Measurements from ENCODE around the gene PAGE2B. TPM values are rescaled to one million over a fixed set of nuclear protein-coding genes. Genes with fewer than 3 reads are reported as not detected.
A peak's percentile ranks its signal among the peaks of the same experiment; 100 is the strongest.

PAGE2B gene, protein sequence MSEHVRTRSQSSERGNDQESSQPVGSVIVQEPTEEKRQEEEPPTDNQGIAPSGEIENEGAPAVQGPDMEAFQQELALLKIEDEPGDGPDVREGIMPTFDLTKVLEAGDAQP
- 0.57 TPM for polyA plus RNA-seq
- long read RNA-seq, donor 1: 0 reads
- long read RNA-seq, donor 2: 0 reads
- long read RNA-seq, donor 3: 0 reads
- long read RNA-seq, donor 4: 0 reads
- long read RNA-seq, donor 5: 0 reads
- long read RNA-seq, donor 6: 0 reads
- long read RNA-seq, donor 7: 0 reads
- long read RNA-seq, donor 8: 0 reads
- long read RNA-seq, donor 9: 0 reads
- long read RNA-seq, donor 10: 0 reads
- long read RNA-seq, donor 11: 0 reads

DNA sequence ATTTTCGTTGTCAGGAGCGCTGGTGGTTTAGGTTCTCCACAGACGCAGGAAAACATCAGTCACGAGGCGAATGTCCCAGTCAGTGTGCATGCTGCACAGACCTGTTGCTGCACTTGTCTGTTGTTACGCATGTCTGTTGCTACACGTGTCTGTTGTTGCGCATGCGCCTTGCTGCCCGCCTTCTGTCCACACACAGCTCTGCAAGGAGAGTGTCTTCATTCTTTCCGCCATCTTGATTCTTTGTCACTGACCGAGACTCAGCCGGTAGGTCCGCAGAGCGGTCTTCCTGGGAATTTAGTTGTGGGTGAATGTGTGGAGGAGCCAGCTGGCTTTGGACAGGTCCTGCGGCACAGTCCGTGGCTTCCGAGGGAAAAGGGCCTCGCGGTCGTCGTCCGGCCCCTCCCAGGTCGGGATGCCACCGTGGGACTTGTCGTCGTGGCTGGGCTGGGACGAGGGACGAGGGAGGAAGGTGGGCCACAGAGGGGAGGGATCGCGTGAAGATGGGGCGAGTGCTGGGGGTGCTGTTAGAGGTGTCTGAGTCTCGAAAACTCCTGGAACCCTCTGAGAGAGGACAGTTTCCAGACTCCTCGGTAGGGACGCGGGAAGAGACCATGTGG lies at the start of gene PAGE2B:
Gene PAGE2B (plus strand): TSS at position 180 of the 617 bp plus-strand sequence. CDS start 1,012 bp downstream, outside the sequence.
- no peak for DNase-seq

DNA sequence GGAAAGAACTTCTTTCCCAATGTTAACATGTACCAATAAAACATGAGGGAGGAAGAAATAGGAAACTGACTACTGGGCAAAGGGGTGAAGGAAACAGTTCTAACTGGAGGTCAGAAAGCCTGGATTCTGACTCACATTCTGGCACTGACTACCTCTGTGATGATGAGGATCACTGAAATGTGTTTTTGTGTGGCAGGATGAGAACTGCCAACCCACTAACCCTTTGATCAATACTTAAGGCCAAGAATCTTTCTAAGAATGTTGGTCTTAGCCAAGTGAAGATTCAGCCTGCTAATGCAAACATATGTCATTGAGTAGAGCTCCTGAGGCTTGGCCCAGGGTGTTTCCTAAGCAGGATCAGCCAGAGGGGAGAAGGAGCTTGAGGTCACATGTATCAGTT lies 48.7 kb upstream of the PAGE2B start:
- H3K27me3 ChIP-seq (ENCODE audit: control insufficient read depth, insufficient read depth, low read length): no peaks in the 10 kb centered on the region
- no peaks in the 10 kb centered on the region for H3K36me3 ChIP-seq (ENCODE audit: control insufficient read depth, insufficient read depth, low read length)
- H3K4me3 ChIP-seq (ENCODE audit: low read length): no peak overlapping the region
- H3K27ac ChIP-seq (ENCODE audit: low read length): no peak overlapping the region
- H3K4me1 ChIP-seq (ENCODE audit: control insufficient read depth, insufficient read depth, low read length): no peaks in the 10 kb centered on the region
- no peaks in the 10 kb centered on the region for H3K9me3 ChIP-seq (ENCODE audit: control insufficient read depth, low read depth, low read length)
- DNase-seq: no peak

More for the DNA sequence above, at the start of gene PAGE2B:
- H3K4me3 ChIP-seq (ENCODE audit: low read length): no peak within 1 kb of the TSS
- no peaks in the 10 kb centered on the region for H3K4me1 ChIP-seq (ENCODE audit: control insufficient read depth, insufficient read depth, low read length)
- WGBS (ENCODE audit: insufficient coverage, low lambda C conversion rate): no CpG with 5 or more reads among the region's 36 CpGs
- H3K27ac ChIP-seq (ENCODE audit: low read length): no peak within 1 kb of the TSS
- no peaks in the 10 kb centered on the region for H3K27me3 ChIP-seq (ENCODE audit: control insufficient read depth, insufficient read depth, low read length)
- H3K9me3 ChIP-seq (ENCODE audit: control insufficient read depth, low read depth, low read length): peaks cover 3% of the 10 kb centered on the region
- H3K36me3 ChIP-seq (ENCODE audit: control insufficient read depth, insufficient read depth, low read length): no peaks in the 10 kb centered on the region

DNA sequence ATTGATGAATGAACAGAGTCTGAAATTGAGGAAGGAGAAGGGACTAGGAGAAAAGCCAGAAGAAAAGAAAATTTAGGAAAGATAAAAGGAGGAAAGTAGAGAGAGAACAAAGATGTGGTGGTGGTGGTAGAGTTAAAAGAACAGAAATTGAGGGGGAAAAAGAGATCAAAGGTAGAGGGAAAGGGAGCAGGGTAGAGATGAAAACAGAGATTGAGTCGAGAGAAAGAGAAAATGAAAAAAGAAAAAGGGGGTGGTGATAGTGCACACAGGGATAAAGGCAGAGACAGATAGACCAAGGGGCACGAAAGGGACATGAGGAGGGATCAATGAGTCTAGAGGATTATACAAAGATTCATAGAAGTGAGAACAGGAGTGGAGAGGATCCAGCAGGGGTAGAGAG lies 48.0 kb upstream of the PAGE2B start:
- no peak for DNase-seq
- H3K4me1 ChIP-seq (ENCODE audit: control insufficient read depth, insufficient read depth, low read length): no peaks in the 10 kb centered on the region
- H3K27ac ChIP-seq (ENCODE audit: low read length): no peak overlapping the region
- no CpG with 5 or more reads among the region's 2 CpGs for WGBS (ENCODE audit: insufficient coverage, low lambda C conversion rate)
- no peaks in the 10 kb centered on the region for H3K9me3 ChIP-seq (ENCODE audit: control insufficient read depth, low read depth, low read length)
- H3K4me3 ChIP-seq (ENCODE audit: low read length): no peak overlapping the region
- no peaks in the 10 kb centered on the region for H3K36me3 ChIP-seq (ENCODE audit: control insufficient read depth, insufficient read depth, low read length)
- H3K27me3 ChIP-seq (ENCODE audit: control insufficient read depth, insufficient read depth, low read length): no peaks in the 10 kb centered on the region

DNA sequence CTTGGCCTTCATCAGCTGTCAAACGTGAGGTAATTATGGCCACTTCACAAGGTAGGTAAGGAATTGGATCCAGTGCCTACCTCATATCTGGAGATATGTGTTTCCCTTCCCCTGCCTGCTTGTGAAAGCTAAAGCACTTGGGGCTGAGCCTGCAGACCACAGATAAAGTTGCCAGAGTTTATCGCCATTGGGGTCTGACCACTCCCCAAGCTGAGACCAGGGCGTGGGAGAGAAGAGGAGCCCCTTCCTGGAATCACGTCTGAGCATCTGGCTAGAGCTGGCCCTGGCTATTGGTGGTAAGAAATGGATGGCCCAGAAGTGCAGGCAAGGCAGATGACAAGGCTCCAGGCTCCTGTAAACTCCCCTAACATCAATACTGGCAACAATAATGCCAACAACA lies 46.8 kb upstream of the PAGE2B start:
- Histone ChIP-seq H3K4me1 (ENCODE audit: control insufficient read depth, insufficient read depth, low read length) (no peaks in the 10 kb centered on the region), H3K36me3 (ENCODE audit: control insufficient read depth, insufficient read depth, low read length) (no peaks in the 10 kb centered on the region), H3K4me3 (ENCODE audit: low read length) (no peak overlapping the region), H3K9me3 (ENCODE audit: control insufficient read depth, low read depth, low read length) (no peaks in the 10 kb centered on the region), H3K27ac (ENCODE audit: low read length) (no peak overlapping the region), H3K27me3 (ENCODE audit: control insufficient read depth, insufficient read depth, low read length) (no peaks in the 10 kb centered on the region)
- no CpG with 5 or more reads among the region's 4 CpGs for WGBS (ENCODE audit: insufficient coverage, low lambda C conversion rate)
- DNase-seq: no peak

DNA sequence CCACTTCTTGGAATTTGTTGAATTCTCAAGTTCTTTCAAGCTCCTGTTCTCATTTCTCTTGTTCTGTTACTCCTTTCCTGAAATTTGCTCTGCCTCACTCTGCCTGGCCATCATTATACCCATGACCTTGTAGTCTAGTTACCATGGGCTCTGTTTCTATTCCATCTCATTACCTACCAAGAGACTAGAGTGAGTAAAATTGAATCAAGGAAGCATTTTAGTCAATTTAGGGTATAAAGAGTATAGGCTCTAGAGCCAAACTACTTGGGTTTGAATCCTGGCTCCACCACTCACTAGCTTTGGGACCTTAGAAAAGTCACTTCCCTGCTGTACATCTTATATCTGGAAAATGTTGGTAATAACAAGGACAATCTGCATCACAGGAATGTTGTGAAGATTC lies 46.2 kb upstream of the PAGE2B start:
- Histone ChIP-seq H3K4me3 (ENCODE audit: low read length) (no peak overlapping the region), H3K4me1 (ENCODE audit: control insufficient read depth, insufficient read depth, low read length) (no peaks in the 10 kb centered on the region)

DNA sequence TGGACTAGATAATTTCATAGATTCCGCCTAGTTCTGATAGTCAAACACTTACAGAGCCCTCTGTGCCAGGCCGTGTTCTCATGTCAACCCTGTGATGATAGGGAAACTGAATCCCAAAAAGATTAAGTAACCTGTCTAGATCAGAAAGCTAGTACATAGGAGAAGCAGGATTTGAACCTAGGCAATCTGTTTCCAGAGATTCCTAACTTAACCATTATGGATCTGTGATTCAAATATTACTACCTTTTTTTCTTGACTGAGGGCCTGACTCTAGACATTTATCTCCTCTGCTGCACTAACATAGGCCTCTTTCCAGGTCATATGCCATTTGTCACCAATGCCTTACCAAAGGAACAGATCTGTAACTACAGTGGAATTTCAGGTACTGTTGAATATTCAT lies 45.5 kb upstream of the PAGE2B start:
- no CpG with 5 or more reads among the region's 2 CpGs for whole genome bisulfite sequencing (ENCODE audit: insufficient coverage, low lambda C conversion rate)
- H3K36me3 ChIP-seq (ENCODE audit: control insufficient read depth, insufficient read depth, low read length): no peaks in the 10 kb centered on the region
- no peaks in the 10 kb centered on the region for H3K9me3 ChIP-seq (ENCODE audit: control insufficient read depth, low read depth, low read length)
- H3K27me3 ChIP-seq (ENCODE audit: control insufficient read depth, insufficient read depth, low read length): no peaks in the 10 kb centered on the region
- no peak overlapping the region for H3K27ac ChIP-seq (ENCODE audit: low read length)
- no peaks in the 10 kb centered on the region for H3K4me1 ChIP-seq (ENCODE audit: control insufficient read depth, insufficient read depth, low read length)
- no peak for DNase-seq
- H3K4me3 ChIP-seq (ENCODE audit: low read length): no peak overlapping the region

More for the DNA sequence above, 46.2 kb upstream of the PAGE2B start:
- Histone ChIP-seq H3K9me3 (ENCODE audit: control insufficient read depth, low read depth, low read length) (no peaks in the 10 kb centered on the region), H3K36me3 (ENCODE audit: control insufficient read depth, insufficient read depth, low read length) (no peaks in the 10 kb centered on the region), H3K27me3 (ENCODE audit: control insufficient read depth, insufficient read depth, low read length) (no peaks in the 10 kb centered on the region), H3K27ac (ENCODE audit: low read length) (no peak overlapping the region)
- no peak for DNase-seq

DNA sequence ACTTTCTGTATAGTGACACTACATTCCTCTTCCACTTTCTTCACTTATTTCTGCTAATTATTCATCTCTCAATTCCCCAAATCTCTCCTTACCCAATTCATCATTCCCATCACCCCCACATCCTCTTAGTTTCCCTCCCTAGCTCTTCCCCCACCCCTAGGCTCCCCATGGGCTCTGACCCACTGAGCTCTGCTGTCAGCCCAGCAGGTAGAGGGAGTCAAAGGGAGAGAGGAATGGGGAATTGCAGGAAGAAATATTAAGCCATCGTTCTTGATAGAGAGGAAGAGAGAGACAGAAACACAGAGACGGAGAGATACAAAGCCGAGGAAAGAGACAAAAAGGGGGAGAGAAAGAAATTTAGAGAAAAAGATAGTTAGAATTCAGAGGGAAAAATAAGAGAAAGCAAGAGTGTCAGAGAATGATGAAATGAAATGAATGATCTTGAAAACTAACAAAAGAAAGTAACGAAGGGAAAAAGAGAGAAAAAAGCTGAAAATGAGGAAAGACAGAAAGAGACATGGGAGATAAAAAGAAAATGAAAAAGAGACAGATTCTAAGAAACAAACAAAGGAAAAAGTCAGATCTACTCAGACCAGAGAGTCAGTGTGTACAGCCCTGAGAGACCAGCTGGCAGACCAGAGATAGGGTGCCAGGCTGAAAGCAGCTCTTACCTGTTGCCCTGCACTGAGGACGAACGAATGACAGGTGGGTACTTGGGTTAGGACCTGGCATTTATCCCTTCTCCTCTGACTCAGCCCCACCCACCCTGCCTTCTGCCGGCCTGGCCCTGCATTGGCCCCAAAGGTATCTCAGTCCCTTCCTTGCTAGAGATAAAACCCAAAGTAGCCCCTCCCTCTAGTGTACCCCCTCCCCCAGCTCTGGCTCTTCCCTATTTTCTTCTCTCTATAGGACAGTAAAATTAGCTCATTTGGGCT lies 44.3 kb upstream of the PAGE2B start, which contains the start of gene ALAS2:
Gene ALAS2 (minus strand): TSS at position 707 of the 935 bp plus-strand sequence. CDS start 4,977 bp downstream, outside the sequence.
- no peak within 1 kb of the TSS for H3K27ac ChIP-seq (ENCODE audit: low read length)
- H3K4me1 ChIP-seq (ENCODE audit: control insufficient read depth, insufficient read depth, low read length): no peaks in the 10 kb centered on the region
- 86% methylated on average over 1 of the region's 7 CpGs for WGBS (ENCODE audit: insufficient coverage, low lambda C conversion rate)
- no peaks in the 10 kb centered on the region for H3K27me3 ChIP-seq (ENCODE audit: control insufficient read depth, insufficient read depth, low read length)
- no peaks in the 10 kb centered on the region for H3K36me3 ChIP-seq (ENCODE audit: control insufficient read depth, insufficient read depth, low read length)
- no peaks in the 10 kb centered on the region for H3K9me3 ChIP-seq (ENCODE audit: control insufficient read depth, low read depth, low read length)
- H3K4me3 ChIP-seq (ENCODE audit: low read length): no peak within 1 kb of the TSS
- DNase-seq: no peak

DNA sequence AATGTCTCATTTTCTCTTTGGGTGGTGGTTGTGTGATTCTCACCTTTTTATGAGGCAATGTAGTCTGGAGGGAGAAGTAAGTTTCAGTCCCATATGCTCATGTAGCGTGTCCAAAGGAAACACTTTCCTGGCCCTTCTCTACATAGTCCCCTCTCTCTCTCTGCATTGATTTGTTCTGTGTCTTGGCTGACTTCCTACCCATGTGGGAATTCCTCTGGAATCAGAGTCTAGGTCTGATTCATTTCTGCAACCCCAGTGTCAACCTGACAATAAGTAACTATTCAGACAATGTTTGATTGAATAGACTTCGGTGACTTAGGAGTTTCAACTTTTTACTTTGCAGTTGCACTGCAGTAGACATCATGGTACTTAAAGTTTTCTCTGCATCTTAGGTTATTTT lies 41.4 kb upstream of the PAGE2B start:
- DNase-seq: peak in 1 of 2 donors; percentile 2
- no peaks in the 10 kb centered on the region for H3K27me3 ChIP-seq (ENCODE audit: control insufficient read depth, insufficient read depth, low read length)
- no peak overlapping the region for H3K4me3 ChIP-seq (ENCODE audit: low read length)
- no peak overlapping the region for H3K27ac ChIP-seq (ENCODE audit: low read length)
- WGBS (ENCODE audit: insufficient coverage, low lambda C conversion rate): no CpG with 5 or more reads among the region's 2 CpGs
- H3K9me3 ChIP-seq (ENCODE audit: control insufficient read depth, low read depth, low read length): no peaks in the 10 kb centered on the region
- no peaks in the 10 kb centered on the region for H3K36me3 ChIP-seq (ENCODE audit: control insufficient read depth, insufficient read depth, low read length)
- H3K4me1 ChIP-seq (ENCODE audit: control insufficient read depth, insufficient read depth, low read length): no peaks in the 10 kb centered on the region

DNA sequence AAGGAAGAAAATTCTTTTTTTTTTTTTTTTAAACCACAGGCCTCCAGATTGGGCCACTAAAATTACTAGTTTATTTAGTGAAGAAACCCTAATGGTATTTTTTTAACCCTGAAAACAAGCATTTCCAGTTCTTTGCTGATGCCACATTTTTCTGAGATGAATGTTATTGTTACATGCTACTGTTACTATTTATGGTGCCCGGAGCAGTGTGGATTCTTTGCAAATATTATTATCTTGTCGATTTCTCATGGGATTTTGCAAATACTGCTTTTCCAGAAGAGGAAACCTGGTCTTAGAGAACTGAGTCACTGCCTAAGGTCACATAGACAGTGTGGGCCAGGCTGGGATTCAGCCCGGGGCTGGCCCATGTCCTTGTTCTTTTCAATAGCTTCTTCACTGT lies 35.4 kb upstream of the PAGE2B start:
- WGBS (ENCODE audit: insufficient coverage, low lambda C conversion rate): no CpG with 5 or more reads among the region's 3 CpGs
- H3K27ac ChIP-seq (ENCODE audit: low read length): no peak overlapping the region
- DNase-seq: no peak
- no peaks in the 10 kb centered on the region for H3K9me3 ChIP-seq (ENCODE audit: control insufficient read depth, low read depth, low read length)
- no peak overlapping the region for H3K4me3 ChIP-seq (ENCODE audit: low read length)
- H3K4me1 ChIP-seq (ENCODE audit: control insufficient read depth, insufficient read depth, low read length): no peaks in the 10 kb centered on the region
- H3K27me3 ChIP-seq (ENCODE audit: control insufficient read depth, insufficient read depth, low read length): no peaks in the 10 kb centered on the region
- no peaks in the 10 kb centered on the region for H3K36me3 ChIP-seq (ENCODE audit: control insufficient read depth, insufficient read depth, low read length)

DNA sequence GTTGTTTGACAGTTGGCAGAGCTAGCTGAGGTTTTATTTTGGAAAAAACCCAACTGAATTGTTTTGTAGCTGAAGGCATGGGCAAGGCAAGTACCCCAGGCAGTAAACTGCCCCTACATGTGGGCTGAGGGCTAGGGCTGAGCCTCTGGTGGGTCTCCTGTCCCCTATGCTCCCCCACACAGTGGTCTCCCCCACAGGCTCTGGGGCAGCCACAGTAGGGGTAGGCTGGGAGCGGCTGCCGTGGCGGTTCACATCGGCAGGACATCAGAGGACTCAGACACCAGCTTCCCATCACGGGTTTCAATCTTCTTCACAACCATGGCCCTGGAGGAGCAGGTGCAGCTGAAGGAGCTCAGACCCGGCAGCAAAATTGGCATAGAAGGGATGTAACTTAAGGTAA lies 33.3 kb upstream of the PAGE2B start:
- H3K27ac ChIP-seq (ENCODE audit: low read length): no peak overlapping the region
- no peaks in the 10 kb centered on the region for H3K4me1 ChIP-seq (ENCODE audit: control insufficient read depth, insufficient read depth, low read length)
- no peaks in the 10 kb centered on the region for H3K27me3 ChIP-seq (ENCODE audit: control insufficient read depth, insufficient read depth, low read length)
- no peak for DNase-seq
- no peaks in the 10 kb centered on the region for H3K36me3 ChIP-seq (ENCODE audit: control insufficient read depth, insufficient read depth, low read length)
- H3K9me3 ChIP-seq (ENCODE audit: control insufficient read depth, low read depth, low read length): no peaks in the 10 kb centered on the region
- no peak overlapping the region for H3K4me3 ChIP-seq (ENCODE audit: low read length)
- WGBS (ENCODE audit: insufficient coverage, low lambda C conversion rate): no CpG with 5 or more reads among the region's 6 CpGs
